A549 treated with AZD9567 at 1 μM for 4 hours (cell line): Measurements from ENCODE around the gene PHYKPL. TPM values are rescaled to one million over a fixed set of nuclear protein-coding genes. Genes with fewer than 3 reads are reported as not detected.

Source experiments
- total RNA-seq: library from RNA; stranded (reverse); fragments of 200-300 nt; extraction: Qiagen RNA extraction; gene quantifications from 5 replicates; pipeline ENCODE4 v1.2.3, GENCODE V29; 2022; ENCODE audit not compliant: insufficient read depth

PHYKPL gene
- total RNA-seq = 8.7 to 17.9 TPM (median 9.1 TPM) in 5 replicates

GRCh38 chr5:178232124-178232919, at the start of gene PHYKPL:
TSS of gene PHYKPL (minus strand) at chr5:178232802. CDS start at chr5:178232550, 252 bp downstream.

GRCh38 chr5:178204182-178204934, 28.2 kb downstream of the PHYKPL start, which contains the start of gene HNRNPAB:
TSS of gene HNRNPAB (plus strand) at chr5:178204533. CDS start at chr5:178204838, 305 bp downstream.

GRCh38 chr5:178187014-178187413, 45.6 kb downstream of the PHYKPL start, which contains the start of gene GMCL2:
TSS of gene GMCL2 (minus strand) at chr5:178187371. CDS start at chr5:178187299, 72 bp downstream.

Other genes starting within 250 kb of the PHYKPL start
- gene PROP1, start 236.6 kb downstream of the PHYKPL start, total RNA-seq = not detected in 5 replicates
- 0.31 to 1.1 TPM (median 1.00 TPM) in 5 replicates for gene N4BP3, start 119.3 kb downstream of the PHYKPL start, total RNA-seq
- 30.6 to 32.4 TPM (median 31.9 TPM) in 5 replicates for gene RMND5B, start 101.8 kb downstream of the PHYKPL start, total RNA-seq
- 389 to 431 TPM (median 412 TPM) in 5 replicates for gene NHP2, start 78.9 kb downstream of the PHYKPL start, total RNA-seq
- gene GMCL2, start 45.4 kb downstream of the PHYKPL start, total RNA-seq = not detected in 5 replicates
- 272 to 339 TPM (median 328 TPM) in 5 replicates for gene HNRNPAB, start 28.3 kb downstream of the PHYKPL start, total RNA-seq